Measurements from ENCODE around the gene SRD5A1. TPM values are rescaled to one million over a fixed set of nuclear protein-coding genes. Genes with fewer than 3 reads are reported as not detected.

The SRD5A1 gene
- total RNA-seq, 1 experiment from 2014 or later, result 29.9 TPM

- H4K20me1 ChIP-seq (ENCODE audit: control insufficient read depth, insufficient read depth, insufficient read length), result no peaks in the 10 kb centered on the region
- no peak overlapping the region for H2BK15ac ChIP-seq (ENCODE audit: low read depth, low read length)
- no peak overlapping the region for H3K9ac ChIP-seq (ENCODE audit: extremely low read depth, insufficient read length, low read length)
- H3K27me3 Mint-ChIP-seq (ENCODE audit: low read depth), result peaks cover 13% of the 10 kb centered on the region
- no peak overlapping the region for H3K27ac ChIP-seq (ENCODE audit: insufficient read length, low read depth, low read length)
- H3K4me1 ChIP-seq (ENCODE audit: insufficient read depth, low read length), result peaks cover 4% of the 10 kb centered on the region; the same call in 1 of the 2 replicates
- peaks cover 11 to 14% of the 10 kb centered on the region in 2 experiments for H3K4me1 Mint-ChIP-seq
- H3K4me3 Mint-ChIP-seq, result no peak overlapping the region
- H2BK12ac ChIP-seq (ENCODE audit: insufficient read length, low read depth, low read length), result no peak overlapping the region
- WGBS (ENCODE audit: extremely low coverage, insufficient read length, low lambda C conversion rate), result no CpG with 5 or more reads among the region's 5 CpGs
- no peak for DNase-seq
- H2AK5ac ChIP-seq (ENCODE audit: insufficient read length, low read length), result no peak overlapping the region
- H3K23ac ChIP-seq (ENCODE audit: insufficient read length, low read depth, low read length), result no peak overlapping the region
- H4K8ac ChIP-seq (replicated peaks; ENCODE audit: insufficient read length, low read depth, low read length), result no peak overlapping the region
- H3K56ac ChIP-seq (ENCODE audit: insufficient read length, low read depth, low read length), result no peak overlapping the region
- H3K9me3 ChIP-seq (ENCODE audit: control insufficient read depth, low read depth, low read length), result no peaks in the 10 kb centered on the region
- H4K5ac ChIP-seq (ENCODE audit: insufficient read length, low read depth, low read length), result no peak overlapping the region
- H3K18ac ChIP-seq (ENCODE audit: insufficient read length, low read depth, low read length), result no peak overlapping the region
- no peaks in the 10 kb centered on the region; a peak in 1 of 7 replicates for H3K36me3 Mint-ChIP-seq (ENCODE audit: insufficient read depth in 1 of 3, low read depth in 3 of 3)
- H3K27me3 ChIP-seq (ENCODE audit: insufficient read depth, low read length), result no peaks in the 10 kb centered on the region
- H3K79me2 ChIP-seq (ENCODE audit: insufficient read depth, low read length), result no peaks in the 10 kb centered on the region
- H3K4ac ChIP-seq (ENCODE audit: low read depth, low read length), result no peak overlapping the region
- no peak overlapping the region for H2BK5ac ChIP-seq (ENCODE audit: insufficient read length, low read length)
- H4K91ac ChIP-seq (ENCODE audit: insufficient read length, low read depth, low read length), result no peak overlapping the region
- no peak overlapping the region for H2BK120ac ChIP-seq (ENCODE audit: low read depth, low read length, poor library complexity, severe bottlenecking)
- H3K23me2 ChIP-seq (ENCODE audit: insufficient read length, low read depth, low read length, poor library complexity, severe bottlenecking), result no peaks in the 10 kb centered on the region
- no peak overlapping the region for H3K14ac ChIP-seq (ENCODE audit: insufficient read depth, low read length)
- no peak for TF ChIP-seq CTCF (conservative IDR thresholded peaks at IDR 0.05)
- no peak overlapping the region for H2AFZ ChIP-seq (ENCODE audit: low read length)
- no peaks in the 10 kb centered on the region for H3K79me1 ChIP-seq (ENCODE audit: insufficient read depth, low read depth, low read length, poor library complexity, severe bottlenecking)
- H2BK20ac ChIP-seq (ENCODE audit: low read depth, low read length, poor library complexity, severe bottlenecking), result no peak overlapping the region
- no peak overlapping the region for H3K27ac Mint-ChIP-seq
- H3T11ph ChIP-seq (ENCODE audit: low read length), result no peak overlapping the region
- H3K9me3 Mint-ChIP-seq, result no peaks in the 10 kb centered on the region
- no peak overlapping the region for H3K4me2 ChIP-seq (ENCODE audit: insufficient read depth, insufficient read length, low read length)
Measured at GRCh38 chr5:6705959-6706358, 72.7 kb downstream of the SRD5A1 start.

Data from H9 (cell line).